Measurements from ENCODE around the gene PREPL. TPM values are rescaled to one million over a fixed set of nuclear protein-coding genes. Genes with fewer than 3 reads are reported as not detected.

Gene PREPL
- total and polyA plus RNA-seq, 2 donors (not counting 1 experiment from before 2014, with no cell fraction given) = 5.5 to 34.0 TPM

- ChIA-PET POLR2A (no interaction called here), CTCF (no interaction called here)
- Histone ChIP-seq H3K4me1 (ENCODE audit: control insufficient read depth in 2 of 2, insufficient read depth in 2 of 2, low read length in 2 of 2) (no peaks in the 10 kb centered on the region), H3K27ac (ENCODE audit: low read length in 2 of 2) (no peak overlapping the region), H3K79me2 (ENCODE audit: control insufficient read depth, insufficient read depth, low read length) (no peaks in the 10 kb centered on the region), H3K36me3 (replicated peaks in 1 of 2; ENCODE audit: control extremely low read depth in 1 of 2, control insufficient read depth in 1 of 2, extremely low read depth in 1 of 2, insufficient read depth in 2 of 2, low read length in 1 of 2) (no peaks in the 10 kb centered on the region), H2AFZ (ENCODE audit: insufficient read depth, low read depth, low read length, poor library complexity, severe bottlenecking) (no peak overlapping the region), H3K4me2 (replicated peaks; ENCODE audit: low read depth, low read length, poor library complexity, severe bottlenecking) (no peak overlapping the region), H4K20me1 (ENCODE audit: control insufficient read depth, insufficient read depth, low read length, poor library complexity, severe bottlenecking) (no peaks in the 10 kb centered on the region), H3K9me3 (ENCODE audit: control extremely low read depth in 1 of 3, control insufficient read depth in 2 of 3, insufficient read depth in 1 of 3, low read length in 2 of 3) (no peaks in the 10 kb centered on the region), H3K27me3 (replicated peaks in 1 of 4; ENCODE audit: control extremely low read depth in 1 of 4, control insufficient read depth in 3 of 4, insufficient read depth in 4 of 4, low read length in 3 of 4) (no peaks in the 10 kb centered on the region), H3K4me3 (ENCODE audit: control extremely low read depth in 1 of 5, extremely low read depth in 1 of 5, insufficient read depth in 1 of 5, low read depth in 2 of 5, low read length in 4 of 5) (no peak overlapping the region), H3K9ac (ENCODE audit: low read length) (no peak overlapping the region)
- TF ChIP-seq EZH2 (IDR thresholded peaks at IDR 0.05; ENCODE audit: borderline replicate concordance, insufficient read depth, low read depth, low read length, poor library complexity, severe bottlenecking) = no peak
- TF ChIP-seq, protein P1, sequence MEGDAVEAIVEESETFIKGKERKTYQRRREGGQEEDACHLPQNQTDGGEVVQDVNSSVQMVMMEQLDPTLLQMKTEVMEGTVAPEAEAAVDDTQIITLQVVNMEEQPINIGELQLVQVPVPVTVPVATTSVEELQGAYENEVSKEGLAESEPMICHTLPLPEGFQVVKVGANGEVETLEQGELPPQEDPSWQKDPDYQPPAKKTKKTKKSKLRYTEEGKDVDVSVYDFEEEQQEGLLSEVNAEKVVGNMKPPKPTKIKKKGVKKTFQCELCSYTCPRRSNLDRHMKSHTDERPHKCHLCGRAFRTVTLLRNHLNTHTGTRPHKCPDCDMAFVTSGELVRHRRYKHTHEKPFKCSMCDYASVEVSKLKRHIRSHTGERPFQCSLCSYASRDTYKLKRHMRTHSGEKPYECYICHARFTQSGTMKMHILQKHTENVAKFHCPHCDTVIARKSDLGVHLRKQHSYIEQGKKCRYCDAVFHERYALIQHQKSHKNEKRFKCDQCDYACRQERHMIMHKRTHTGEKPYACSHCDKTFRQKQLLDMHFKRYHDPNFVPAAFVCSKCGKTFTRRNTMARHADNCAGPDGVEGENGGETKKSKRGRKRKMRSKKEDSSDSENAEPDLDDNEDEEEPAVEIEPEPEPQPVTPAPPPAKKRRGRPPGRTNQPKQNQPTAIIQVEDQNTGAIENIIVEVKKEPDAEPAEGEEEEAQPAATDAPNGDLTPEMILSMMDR (IDR thresholded peaks at IDR 0.05) = no peak
- H3K4me3 Mint-ChIP-seq = no peak overlapping the region
- H3K27ac Mint-ChIP-seq = no peak overlapping the region
- peaks cover 8% of the 10 kb centered on the region for H3K27me3 Mint-ChIP-seq
- WGBS (ENCODE audit: insufficient coverage) = 100% methylated on average over 1 of the region's 1 CpG
- intact Hi-C loops (cut with micrococcal nuclease) = no loop called here
- no peak for DNase-seq
- H3K4me1 Mint-ChIP-seq = no peaks in the 10 kb centered on the region
- H3K9me3 Mint-ChIP-seq (ENCODE audit: insufficient read depth) = no peaks in the 10 kb centered on the region
- ATAC-seq (ENCODE audit: low read depth) = no peak
These were observed 80.4 kb downstream of the PREPL start for GRCh38 chr2:44280869-44281268.

GRCh38 chr2:44277541-44277940, 83.8 kb downstream of the PREPL start:
- no peaks in the 10 kb centered on the region for H3K4me1 ChIP-seq (ENCODE audit: control insufficient read depth in 2 of 2, insufficient read depth in 2 of 2, low read length in 2 of 2)
- H3K27me3 Mint-ChIP-seq = peaks cover 8% of the 10 kb centered on the region
- H3K9me3 ChIP-seq (ENCODE audit: control extremely low read depth in 1 of 3, control insufficient read depth in 2 of 3, insufficient read depth in 1 of 3, low read length in 2 of 3) = no peaks in the 10 kb centered on the region
- DNase-seq = no peak
- ChIA-PET CTCF (no interaction called here), POLR2A (no interaction called here)
- no peak for ATAC-seq (ENCODE audit: low read depth)
- H3K4me2 ChIP-seq (replicated peaks; ENCODE audit: low read depth, low read length, poor library complexity, severe bottlenecking) = no peak overlapping the region
- no peaks in the 10 kb centered on the region for H4K20me1 ChIP-seq (ENCODE audit: control insufficient read depth, insufficient read depth, low read length, poor library complexity, severe bottlenecking)
- no peak overlapping the region for H3K27ac ChIP-seq (ENCODE audit: low read length in 2 of 2)
- no peaks in the 10 kb centered on the region for H3K9me3 Mint-ChIP-seq (ENCODE audit: insufficient read depth)
- no peak overlapping the region for H2AFZ ChIP-seq (ENCODE audit: insufficient read depth, low read depth, low read length, poor library complexity, severe bottlenecking)
- no peaks in the 10 kb centered on the region for H3K27me3 ChIP-seq (replicated peaks in 1 of 4; ENCODE audit: control extremely low read depth in 1 of 4, control insufficient read depth in 3 of 4, insufficient read depth in 4 of 4, low read length in 3 of 4)
- no peak for TF ChIP-seq EZH2 (IDR thresholded peaks at IDR 0.05; ENCODE audit: borderline replicate concordance, insufficient read depth, low read depth, low read length, poor library complexity, severe bottlenecking)
- TF ChIP-seq, protein P1 (IDR thresholded peaks at IDR 0.05) = no peak
- no peak overlapping the region for H3K27ac Mint-ChIP-seq
- WGBS (ENCODE audit: insufficient coverage) = 77% methylated on average over 1 of the region's 1 CpG
- H3K4me3 Mint-ChIP-seq = no peak overlapping the region
- H3K9ac ChIP-seq (ENCODE audit: low read length) = no peak overlapping the region
- H3K79me2 ChIP-seq (ENCODE audit: control insufficient read depth, insufficient read depth, low read length) = no peaks in the 10 kb centered on the region
- no peaks in the 10 kb centered on the region for H3K36me3 ChIP-seq (replicated peaks in 1 of 2; ENCODE audit: control extremely low read depth in 1 of 2, control insufficient read depth in 1 of 2, extremely low read depth in 1 of 2, insufficient read depth in 2 of 2, low read length in 1 of 2)
- intact Hi-C loops (cut with micrococcal nuclease) = no loop called here
- H3K4me1 Mint-ChIP-seq = no peaks in the 10 kb centered on the region
- no peak overlapping the region for H3K4me3 ChIP-seq (ENCODE audit: control extremely low read depth in 1 of 5, extremely low read depth in 1 of 5, insufficient read depth in 1 of 5, low read depth in 2 of 5, low read length in 4 of 5)

Data from B cell (primary cell).